GM18508 (cell line): ENCODE data around the gene RREB1.
A peak's percentile ranks its signal among the peaks of the same experiment; 100 is the strongest.
"Not testable (repeated sequence)": the region's sequence is repeated elsewhere in the genome, so short reads cannot be mapped to it uniquely, and the experiment has no call there.

ENCODE experiments used
- ATAC-seq: cut with Tn5 transposase; IDR thresholded peaks from one replicate; pipeline ENCODE4 v1.9.1; 2021; ENCODE audit warnings: moderate number of reproducible peaks; ENCODE audit not compliant: insufficient read depth, unreplicated experiment

The RREB1 gene

GRCh38 chr6:7140631-7141378 is 33.0 kb downstream of the RREB1 start:
- ATAC-seq, result no peak

GRCh38 chr6:7142228-7142801 is 34.6 kb downstream of the RREB1 start:
- no peak for ATAC-seq

- no peak for ATAC-seq
These were observed 35.2 kb downstream of the RREB1 start for GRCh38 chr6:7142918-7143475.

GRCh38 chr6:7143476-7143974 is 35.8 kb downstream of the RREB1 start:
- ATAC-seq, result no peak

- no peak for ATAC-seq
These were observed 37.3 kb downstream of the RREB1 start for GRCh38 chr6:7144872-7145584.

GRCh38 chr6:7145585-7145884 is 37.8 kb downstream of the RREB1 start:
- ATAC-seq, result no peak

- ATAC-seq, result peak; percentile 42
These were observed 38.4 kb downstream of the RREB1 start for GRCh38 chr6:7145885-7146828.

- no peak for ATAC-seq
These were observed 39.4 kb downstream of the RREB1 start for GRCh38 chr6:7147051-7147671.

GRCh38 chr6:7148100-7148822 is 40.5 kb downstream of the RREB1 start:
- ATAC-seq, result no peak

GRCh38 chr6:7150381-7151064 is 42.8 kb downstream of the RREB1 start:
- no peak for ATAC-seq

- no peak for ATAC-seq
These were observed 43.6 kb downstream of the RREB1 start for GRCh38 chr6:7151381-7151780.

GRCh38 chr6:7152462-7152861 is 44.7 kb downstream of the RREB1 start:
- no peak for ATAC-seq

GRCh38 chr6:7153789-7154188 is 46.0 kb downstream of the RREB1 start:
- ATAC-seq, result no peak

- peak; percentile 71 for ATAC-seq
These were observed 46.8 kb downstream of the RREB1 start for GRCh38 chr6:7154341-7155139.

- no peak for ATAC-seq
These were observed 48.3 kb downstream of the RREB1 start for GRCh38 chr6:7155871-7156579.

GRCh38 chr6:7156643-7157278 is 49.0 kb downstream of the RREB1 start:
- ATAC-seq, result no peak

- ATAC-seq, result not testable (repeated sequence)
These were observed 49.5 kb downstream of the RREB1 start for GRCh38 chr6:7157307-7157706.
